ENCODE data around the gene TRAF3IP1. TPM values are rescaled to one million over a fixed set of nuclear protein-coding genes. Genes with fewer than 3 reads are reported as not detected.

TRAF3IP1 gene
- total RNA-seq, 2 donors from 2014 or later = 5.4 to 10.9 TPM

GRCh38 chr2:238425979-238426567 is 105.8 kb downstream of the TRAF3IP1 start:
- peaks cover 23% of the 10 kb centered on the region for H3K4me1 ChIP-seq
- H3K4me3 ChIP-seq = peak overlapping the region; percentile 71 to 85
- H3K27me3 ChIP-seq = no peaks in the 10 kb centered on the region
- peak in 3 of 4 donors; percentile 20 to 29 (median 26) for DNase-seq
- no peaks in the 10 kb centered on the region for H3K36me3 ChIP-seq (replicated peaks in 1 of 2; ENCODE audit: insufficient read depth in 1 of 2, low read depth in 2 of 2)
- no peak for TF ChIP-seq POLR2A (IDR thresholded peaks at IDR 0.05)
- no peak for TF ChIP-seq CTCF (IDR thresholded peaks at IDR 0.05)
- H3K27ac ChIP-seq = peak overlapping the region; percentile 70 to 93 (median 80)
- intact Hi-C loops (cut with DNase I) = no loop called here
- WGBS, 2 donors = 0 to 4% methylated on average over 7 to 24 of the region's 24 CpGs
- no peaks in the 10 kb centered on the region for H3K9me3 ChIP-seq
- ATAC-seq = peak; percentile 28

- 0% methylated on average over 103 of the region's 104 CpGs; no CpG with 5 or more reads in 1 of the 2 donors for WGBS, 2 donors
- Histone ChIP-seq H3K4me3 (peak within 1 kb of the TSS; percentile 71 to 85), H3K4me1 (peaks cover 30% of the 10 kb centered on the region), H3K9me3 (no peaks in the 10 kb centered on the region), H3K27ac (peak within 1 kb of the TSS; percentile 70 to 93 (median 80)), H3K36me3 (replicated peaks in 1 of 2; ENCODE audit: insufficient read depth in 1 of 2, low read depth in 2 of 2) (no peaks in the 10 kb centered on the region), H3K27me3 (no peaks in the 10 kb centered on the region)
- DNase-seq = peak; percentile 65 to 71 (median 68)
- TF ChIP-seq CTCF (IDR thresholded peaks at IDR 0.05) (no peak), POLR2A (IDR thresholded peaks at IDR 0.05) (peak; percentile 35 to 60 (median 51))
- intact Hi-C loops (cut with DNase I) = no loop called here
- ATAC-seq = peak; percentile 80
These were observed 106.5 kb downstream of the TRAF3IP1 start, which contains the start of gene ASB1 for GRCh38 chr2:238426568-238427434. ASB1 (plus strand) TSS chr2:238426927; CDS start chr2:238427071, 144 bp downstream.

GRCh38 chr2:238427435-238428162 is 107.3 kb downstream of the TRAF3IP1 start:
- Histone ChIP-seq H3K4me3 (peak overlapping the region; percentile 71 to 85), H3K27me3 (no peaks in the 10 kb centered on the region), H3K4me1 (peaks cover 31% of the 10 kb centered on the region), H3K27ac (peak overlapping the region; percentile 70 to 93 (median 80)), H3K9me3 (no peaks in the 10 kb centered on the region), H3K36me3 (replicated peaks in 1 of 2; ENCODE audit: insufficient read depth in 1 of 2, low read depth in 2 of 2) (no peaks in the 10 kb centered on the region)
- ATAC-seq (no peak), DNase-seq (peak in 2 of 4 donors; percentile 32 to 35)
- intact Hi-C loops (cut with DNase I) = no loop called here
- 6 to 13% methylated on average over 11 to 18 of the region's 20 CpGs for WGBS, 2 donors
- TF ChIP-seq CTCF (IDR thresholded peaks at IDR 0.05) = no peak
- TF ChIP-seq POLR2A (IDR thresholded peaks at IDR 0.05) = no peak

- H3K27me3 ChIP-seq = no peaks in the 10 kb centered on the region
- intact Hi-C loops (cut with DNase I) = no loop called here
- ATAC-seq (no peak), DNase-seq (no peak)
- no peak overlapping the region for H3K27ac ChIP-seq
- WGBS, 2 donors = 94 to 99% methylated on average over 8 of the region's 8 CpGs
- TF ChIP-seq CTCF (IDR thresholded peaks at IDR 0.05) (no peak), POLR2A (IDR thresholded peaks at IDR 0.05) (no peak)
- H3K4me1 ChIP-seq = peaks cover 31% of the 10 kb centered on the region
- H3K36me3 ChIP-seq (replicated peaks in 1 of 2; ENCODE audit: insufficient read depth in 1 of 2, low read depth in 2 of 2) = no peaks in the 10 kb centered on the region
- H3K9me3 ChIP-seq = no peaks in the 10 kb centered on the region
- H3K4me3 ChIP-seq = no peak overlapping the region
These were observed 108.5 kb downstream of the TRAF3IP1 start for GRCh38 chr2:238428866-238429265.

Data from body of pancreas (tissue), 4 donors.